CD1c-positive myeloid dendritic cell (primary cell): Measurements from ENCODE around the gene VSTM4.

Source experiments
- DNase-seq: peaks from one replicate; pipeline ENCODE4 v3.0.0-alpha.2; 2016; ENCODE audit errors: extremely low spot score

VSTM4 gene

DNA sequence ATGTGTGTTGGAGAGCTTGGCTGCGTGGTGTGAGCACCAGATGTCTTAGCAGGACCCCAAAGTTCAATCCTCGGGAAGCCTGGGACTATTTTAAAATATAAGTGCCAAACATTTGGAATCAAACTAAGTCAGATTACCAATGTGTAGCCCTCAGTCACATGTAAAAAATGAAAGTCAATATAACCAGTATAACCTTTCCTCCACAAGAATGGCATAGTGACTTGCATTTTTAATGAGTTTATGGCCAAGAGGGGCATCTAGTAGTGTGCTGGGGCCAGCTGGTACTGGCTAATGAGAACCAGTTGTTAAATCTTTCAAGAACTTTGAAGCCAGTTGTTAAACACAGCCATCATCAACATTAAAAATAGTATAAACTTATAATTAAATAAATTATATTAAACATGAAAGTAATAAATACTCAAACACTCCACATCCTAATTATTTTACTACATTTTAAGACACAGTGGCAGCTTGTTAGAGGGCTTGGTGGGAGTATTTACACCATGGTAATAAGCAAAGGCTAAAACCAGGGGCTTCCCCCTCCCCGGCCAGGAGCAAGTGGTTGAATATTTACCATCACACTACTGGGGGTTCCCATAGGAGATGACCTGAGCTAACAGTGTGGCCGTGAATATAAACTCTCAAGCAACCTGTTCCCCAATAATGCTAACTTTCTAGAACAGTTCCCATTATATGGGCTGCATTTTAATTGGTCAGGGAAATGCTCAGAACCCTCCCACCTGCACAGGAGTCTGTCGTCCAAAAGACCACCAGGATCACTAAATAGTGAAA is 26.4 kb upstream of the VSTM4 start:
- no peak for DNase-seq

DNA sequence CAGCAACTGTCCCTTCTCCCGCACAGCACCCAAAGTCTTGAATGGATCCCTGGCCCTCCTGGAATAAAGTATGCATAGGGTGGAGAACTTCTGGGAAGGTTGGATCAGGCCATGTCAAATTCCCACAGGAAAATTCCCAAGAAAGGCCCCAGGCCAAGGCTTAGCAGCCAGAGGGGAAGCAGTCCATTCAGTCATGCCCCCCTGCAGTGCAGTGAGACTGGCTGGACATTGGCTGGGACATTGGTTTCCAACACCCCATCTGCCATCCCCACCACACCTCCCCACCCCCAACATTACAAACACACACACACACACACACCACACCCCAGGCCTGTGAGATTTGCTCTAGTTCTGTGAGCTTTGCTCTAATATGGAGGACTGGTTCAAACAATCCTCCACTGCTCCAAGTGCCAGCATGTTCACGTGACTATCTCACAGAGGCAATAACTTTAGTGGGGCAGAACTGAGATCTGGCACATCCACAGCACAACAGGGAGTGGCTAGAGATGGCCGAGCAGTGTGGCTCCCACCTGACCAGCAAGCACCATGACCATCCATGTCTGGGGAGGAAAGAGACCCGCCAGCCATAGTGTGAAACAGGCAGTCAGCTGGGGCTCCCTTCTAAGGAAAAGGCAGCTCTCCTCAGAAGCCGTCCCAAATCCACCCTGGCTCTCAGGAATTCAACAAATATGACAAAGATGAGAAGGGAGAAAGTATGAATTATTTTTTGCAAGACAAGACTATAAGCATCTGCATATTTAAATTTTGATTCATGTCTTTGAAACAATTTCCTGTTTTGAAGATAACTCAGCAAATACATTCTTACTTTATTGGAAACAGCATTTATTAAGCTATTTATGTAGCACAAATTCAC is 25.2 kb upstream of the VSTM4 start:
- DNase-seq, result no peak

DNA sequence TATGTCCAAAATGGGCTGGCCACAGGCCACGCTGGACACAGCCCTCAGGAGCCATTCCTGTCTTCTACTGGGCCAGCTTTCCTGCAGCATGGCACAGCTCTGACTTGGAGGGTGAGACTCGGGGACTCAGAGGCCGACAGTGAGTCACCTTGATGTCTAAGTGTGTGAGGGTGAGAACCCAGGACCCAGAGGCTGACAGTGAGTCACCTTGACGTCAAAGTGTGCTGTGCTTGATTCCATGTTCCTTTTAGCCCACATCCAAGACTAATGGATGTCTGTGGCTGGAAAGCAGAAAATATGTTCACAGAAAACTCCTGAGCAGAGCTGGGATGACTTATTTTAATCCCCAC is 24.5 kb upstream of the VSTM4 start:
- peak; percentile 10 for DNase-seq

DNA sequence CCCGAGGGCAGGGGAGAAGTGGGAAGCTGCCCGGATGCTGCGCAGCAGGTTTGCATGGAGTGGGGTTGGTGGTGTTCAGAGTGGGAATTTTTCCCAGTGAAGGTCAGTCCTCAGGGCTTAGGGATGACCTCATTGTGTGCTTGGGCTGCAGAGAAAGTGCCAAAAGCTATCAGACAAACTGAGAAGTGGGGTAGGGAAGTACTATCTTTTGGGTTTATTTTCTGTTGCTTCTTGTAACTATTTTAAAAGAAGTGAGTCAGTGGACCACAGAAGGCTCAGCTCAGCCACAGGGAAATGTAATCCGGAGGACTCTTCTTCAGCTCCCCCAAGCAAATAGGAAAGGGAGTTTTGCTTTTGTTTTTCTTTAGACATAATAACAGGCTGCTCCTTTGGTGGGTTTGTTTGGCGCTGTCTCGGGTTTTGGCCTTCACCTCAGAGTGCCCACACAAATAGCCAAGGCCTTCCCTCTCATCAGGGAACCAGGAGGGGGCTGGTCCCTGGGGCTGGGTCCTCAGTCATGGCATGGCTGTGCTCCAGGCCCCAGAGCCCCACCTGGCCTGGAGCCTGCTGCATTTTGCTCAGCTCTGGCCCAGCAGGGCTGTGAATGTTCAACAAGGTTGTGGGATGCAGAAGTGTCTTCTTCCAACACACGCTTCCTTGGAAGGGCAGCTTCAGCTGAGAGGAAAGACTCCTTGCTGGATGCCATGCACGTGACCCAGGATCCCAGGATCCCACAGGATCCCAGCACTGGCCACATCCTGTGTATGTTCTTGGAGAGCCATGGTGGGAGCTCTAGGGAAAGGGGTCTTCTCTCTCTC is 23.9 kb upstream of the VSTM4 start:
- DNase-seq, result peak; percentile 50

DNA sequence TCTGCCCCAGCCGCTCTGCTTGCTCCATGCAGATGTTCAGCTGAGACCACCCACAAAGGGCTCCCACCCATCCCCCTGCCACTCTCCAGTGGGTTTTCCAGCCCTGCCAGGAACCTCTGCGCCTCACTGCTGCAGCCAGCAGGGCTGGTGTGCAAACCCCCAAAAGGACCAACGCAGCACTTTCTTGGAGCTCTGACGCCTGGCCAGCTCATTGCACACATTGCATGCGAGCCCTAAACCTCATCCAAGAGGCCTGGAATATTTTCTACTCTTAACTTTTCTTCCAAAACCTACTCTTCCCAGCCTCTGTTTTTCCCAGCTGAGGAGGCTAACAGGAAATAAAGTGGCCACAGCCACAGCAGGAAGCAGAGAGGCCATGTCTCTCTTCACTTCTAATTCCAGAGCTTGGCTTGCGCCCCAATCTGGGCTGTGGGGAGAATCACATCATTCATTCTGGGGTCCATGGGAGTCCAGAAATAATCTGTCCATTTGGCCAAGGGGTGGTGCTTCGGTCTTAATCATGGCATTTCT is 23.1 kb upstream of the VSTM4 start:
- DNase-seq, result no peak

DNA sequence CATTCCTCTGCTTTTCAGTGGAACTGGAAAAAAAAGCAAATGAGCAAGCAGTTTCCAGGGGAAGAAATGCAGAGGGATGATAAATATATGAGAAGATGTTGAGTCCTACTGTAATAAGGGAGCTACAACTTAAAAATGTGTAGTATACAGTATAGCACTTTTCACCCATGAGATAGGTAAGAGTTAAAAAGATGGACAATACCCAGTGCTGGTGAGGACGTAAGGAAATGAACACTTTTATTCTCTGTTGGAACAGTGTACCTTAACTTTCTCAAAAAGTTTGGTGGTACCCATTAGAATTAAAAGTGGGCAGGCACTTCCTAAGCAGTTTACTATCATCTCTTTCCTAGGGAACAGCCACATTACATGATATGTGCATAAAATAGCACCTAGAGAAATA is 21.2 kb upstream of the VSTM4 start:
- DNase-seq, result no peak

DNA sequence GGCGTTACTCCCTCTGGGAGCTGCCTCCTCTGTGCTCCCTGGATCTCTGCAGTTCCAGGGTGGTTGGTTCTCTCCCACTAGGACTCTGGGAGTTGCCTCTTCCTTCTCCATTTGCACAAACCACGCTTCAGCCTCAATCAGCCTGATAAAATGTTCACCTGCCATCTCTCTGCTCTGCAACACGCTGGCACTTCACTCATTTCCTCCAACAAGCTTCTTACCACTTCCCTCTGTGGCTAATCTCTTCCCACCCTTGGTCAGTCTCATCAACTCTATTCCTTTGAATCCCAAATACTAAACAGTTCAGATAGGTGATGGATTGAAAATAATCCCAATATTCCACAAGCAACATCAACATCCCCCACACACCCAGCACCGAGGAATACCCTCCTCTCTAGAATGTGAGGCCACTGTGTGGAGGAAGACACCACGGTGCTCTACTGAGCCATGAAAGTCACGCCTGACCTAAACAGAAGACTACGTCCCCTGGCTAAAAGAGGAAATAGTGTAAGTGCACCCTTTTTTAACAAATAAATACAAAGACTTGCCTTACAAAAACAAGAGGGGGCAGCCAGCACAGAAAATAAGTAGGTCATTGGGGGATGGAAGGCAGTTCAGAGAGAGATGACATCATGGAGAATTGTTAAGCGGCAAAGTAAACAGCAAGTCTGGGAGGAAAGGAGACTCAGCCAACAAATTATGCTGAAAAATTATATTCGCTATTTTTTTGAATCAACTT is 20.4 kb upstream of the VSTM4 start:
- DNase-seq, result peak; percentile 8

DNA sequence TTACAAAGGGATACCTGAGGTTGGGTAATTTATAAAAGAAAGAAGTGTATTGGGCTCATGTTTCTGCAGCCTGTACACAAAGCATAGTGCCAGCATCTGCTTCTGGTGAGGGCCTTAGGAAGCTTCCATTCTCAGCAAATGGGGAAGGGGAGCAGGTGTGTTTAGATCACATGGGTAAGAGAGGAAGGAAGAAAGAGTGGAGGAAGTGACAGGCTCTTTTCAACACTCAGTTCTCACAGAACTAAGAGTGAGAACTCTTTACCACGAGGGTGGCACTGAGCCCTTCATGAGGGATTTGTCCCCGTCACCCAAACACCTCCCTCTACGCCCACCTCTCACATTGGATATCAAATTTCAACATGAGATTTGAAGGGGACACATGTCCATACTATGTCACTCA is 19.0 kb upstream of the VSTM4 start:
- no peak for DNase-seq

DNA sequence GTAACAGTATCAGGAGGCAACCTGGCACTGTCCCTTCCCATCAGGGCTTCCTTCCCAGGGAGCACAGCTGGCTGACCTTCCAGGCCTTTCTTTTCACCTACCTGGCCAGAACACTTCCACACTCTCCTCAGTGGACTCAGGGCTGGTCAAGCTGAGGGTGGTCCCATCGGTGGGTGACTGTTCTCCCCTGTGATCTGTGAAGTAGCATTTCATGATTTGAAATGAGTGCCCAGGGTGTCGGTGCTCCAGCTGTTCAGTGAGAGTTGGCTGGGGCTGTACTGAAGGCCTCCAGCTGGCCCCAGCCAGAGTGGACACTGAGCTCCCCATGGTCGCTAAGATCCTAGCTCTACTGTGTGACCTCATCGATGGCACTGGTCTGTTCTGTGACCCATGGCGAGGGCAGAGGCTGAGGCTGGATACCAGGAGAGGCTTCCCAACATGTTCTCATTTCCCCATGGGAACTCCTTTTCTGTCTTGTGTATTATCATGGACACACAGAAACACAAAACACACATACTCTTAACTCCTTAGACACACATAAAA is 18.5 kb upstream of the VSTM4 start, which contains the start of gene FAM170B:
Gene FAM170B (minus strand): TSS at position 316 of the 543 bp plus-strand sequence. CDS start 103 bp downstream, at position 213.
- no peak for DNase-seq

DNA sequence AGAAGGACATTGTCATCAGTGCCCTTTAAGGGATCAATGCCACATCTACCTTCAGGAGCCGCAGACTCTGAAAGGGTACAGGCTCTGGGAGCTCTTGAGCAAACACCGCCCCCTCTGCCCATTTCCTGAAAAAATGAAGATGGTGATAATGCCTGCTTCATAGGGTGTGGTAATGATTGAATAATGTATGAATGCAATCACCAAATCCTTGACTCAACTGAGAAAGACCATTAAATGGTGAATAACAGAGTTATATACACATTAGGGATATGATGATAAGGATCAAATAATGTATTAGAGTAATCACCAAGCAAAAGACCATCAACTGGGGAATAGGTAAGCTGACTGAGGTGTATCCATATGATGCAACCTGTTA is 17.0 kb upstream of the VSTM4 start:
- no peak for DNase-seq

DNA sequence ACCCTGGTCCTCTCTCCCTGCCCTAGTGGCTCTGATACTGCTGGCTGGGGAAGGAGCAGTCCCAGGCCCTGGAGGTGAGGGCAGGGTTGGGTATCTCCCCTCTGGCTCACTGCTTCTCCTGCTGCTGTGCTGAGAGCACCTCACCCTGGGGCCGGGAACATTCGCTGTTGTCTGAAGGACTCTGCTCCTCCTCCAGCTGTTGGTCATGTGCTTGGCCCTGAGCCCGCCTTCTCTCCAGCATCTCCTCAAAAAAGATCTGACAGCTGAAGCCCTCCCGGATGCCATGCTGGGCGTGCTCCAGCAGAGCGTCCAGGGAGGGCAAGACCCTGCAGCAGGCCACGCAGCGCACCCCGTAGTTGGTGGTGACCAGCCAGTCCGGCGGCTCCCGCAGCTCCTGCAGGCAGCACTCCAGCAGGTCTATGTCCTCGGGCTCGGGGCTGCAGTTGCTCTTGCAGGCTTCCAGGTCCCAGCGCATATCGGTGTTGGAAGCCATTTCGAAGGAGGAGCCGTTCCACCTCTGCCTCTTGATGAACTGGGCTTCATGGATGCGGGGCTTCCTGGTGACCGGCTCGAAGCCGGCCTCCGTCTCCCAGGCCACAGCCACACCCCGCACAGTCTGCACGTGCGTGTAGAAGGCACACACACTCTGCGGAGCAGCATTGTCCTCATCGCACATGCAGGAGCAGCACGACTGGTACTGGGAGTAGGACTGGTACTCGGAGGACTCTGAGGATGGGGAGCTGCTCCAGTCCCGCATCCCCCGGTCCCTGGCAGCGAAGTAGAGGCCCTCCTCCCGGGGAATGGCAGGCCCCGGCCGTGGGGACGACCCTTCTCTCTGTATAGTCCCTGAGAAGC is 16.4 kb upstream of the VSTM4 start:
- no peak for DNase-seq

DNA sequence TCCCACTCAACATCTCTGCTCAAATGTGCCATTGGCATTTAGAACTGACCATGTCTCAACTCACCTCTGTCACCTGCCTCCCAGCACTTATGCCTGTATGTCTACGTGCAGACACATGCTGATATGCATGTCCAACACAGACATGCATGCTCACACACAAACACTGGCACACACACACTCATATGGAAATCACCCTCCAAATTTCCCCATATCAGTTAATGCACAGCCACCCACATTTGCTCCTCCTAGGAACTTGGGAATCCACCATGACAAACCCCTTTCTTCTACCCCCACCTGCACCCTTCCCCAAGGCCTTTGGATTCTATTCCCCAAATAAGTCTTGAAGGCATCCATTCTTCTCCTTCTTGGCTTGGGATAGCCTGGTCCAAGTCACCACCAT is 14.1 kb upstream of the VSTM4 start:
- no peak for DNase-seq

DNA sequence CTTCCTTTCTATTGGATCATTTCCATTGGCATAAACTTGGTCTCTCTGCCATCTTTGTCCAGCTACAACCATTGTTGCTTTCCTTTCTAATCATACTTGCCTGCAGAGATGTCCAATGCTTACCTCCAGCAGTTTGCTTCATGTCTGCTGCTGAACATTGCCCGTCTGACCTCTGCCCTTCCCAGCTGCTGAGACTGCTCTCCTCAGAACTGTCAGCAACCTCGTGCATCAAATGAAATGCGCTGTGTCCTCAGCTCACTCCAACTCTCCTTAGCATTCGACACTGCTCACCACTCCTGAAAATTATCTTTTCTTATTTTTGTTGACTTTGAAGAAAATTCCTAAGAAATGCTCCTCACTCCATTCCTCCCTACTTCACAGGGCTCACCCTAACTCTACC is 13.5 kb upstream of the VSTM4 start:
- DNase-seq, result no peak

DNA sequence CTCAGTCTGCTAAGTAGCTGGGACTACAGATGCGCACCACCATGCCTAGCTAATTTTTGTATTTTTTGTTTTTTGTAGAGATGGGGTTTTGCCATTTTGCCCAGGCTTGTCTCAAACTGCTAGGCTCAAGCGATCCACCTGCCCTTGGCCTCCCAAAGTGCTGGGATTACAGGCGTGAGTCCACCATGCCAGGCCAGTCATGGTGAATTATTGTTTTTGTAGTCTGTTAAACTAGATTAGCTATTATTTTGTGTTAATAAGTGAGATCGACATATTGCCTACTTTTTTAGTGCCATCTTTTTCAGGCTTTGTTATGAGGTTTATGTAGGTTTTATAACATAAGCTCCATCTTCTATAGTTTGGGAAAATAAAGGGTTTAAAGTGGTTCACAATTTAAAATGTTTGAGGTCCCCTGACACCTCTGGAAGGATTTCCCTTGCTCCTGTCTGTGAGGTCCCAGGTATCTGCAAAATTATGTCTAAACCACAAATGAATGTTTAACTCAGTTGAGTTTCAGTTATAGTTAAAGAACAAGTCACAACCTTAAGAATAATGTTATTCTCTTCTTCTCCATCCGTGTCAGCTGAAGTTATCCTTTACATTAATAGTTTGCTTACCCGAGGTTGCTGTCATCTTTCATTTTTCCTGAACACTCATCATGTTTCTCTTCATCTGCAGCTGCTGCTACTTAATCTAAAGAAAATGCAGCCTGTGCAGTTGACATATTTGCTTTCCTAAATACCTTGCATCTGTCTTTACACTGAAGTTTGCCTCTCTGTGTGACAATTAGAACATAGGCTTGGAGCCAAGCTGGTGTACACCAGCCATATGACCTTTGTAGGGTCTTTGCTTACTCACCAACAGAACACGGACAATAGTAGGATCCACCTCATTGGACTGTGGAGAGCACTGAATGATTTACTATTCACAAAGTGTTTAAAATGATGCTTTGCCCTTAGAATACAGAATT is 8.9 kb upstream of the VSTM4 start:
- no peak for DNase-seq

DNA sequence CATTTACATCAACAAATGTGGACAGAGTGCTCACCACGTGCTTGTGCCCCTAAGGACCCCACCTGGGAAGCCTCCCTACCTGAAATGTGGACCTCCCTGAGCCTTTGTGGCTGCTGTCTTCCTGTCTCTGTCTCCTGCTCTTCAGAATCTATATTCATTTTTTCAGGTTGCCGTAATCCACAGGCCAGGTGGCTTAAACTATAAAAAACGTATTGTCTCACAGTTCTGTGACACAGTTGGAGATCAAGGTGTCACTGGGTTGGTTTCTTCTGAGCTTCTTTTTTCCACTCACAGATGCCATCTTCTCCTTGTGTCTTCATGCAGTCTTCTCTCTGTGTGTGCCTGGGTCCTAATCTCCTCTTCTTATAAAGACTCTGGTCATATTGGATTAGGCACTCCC is 5.6 kb upstream of the VSTM4 start:
- DNase-seq, result no peak

DNA sequence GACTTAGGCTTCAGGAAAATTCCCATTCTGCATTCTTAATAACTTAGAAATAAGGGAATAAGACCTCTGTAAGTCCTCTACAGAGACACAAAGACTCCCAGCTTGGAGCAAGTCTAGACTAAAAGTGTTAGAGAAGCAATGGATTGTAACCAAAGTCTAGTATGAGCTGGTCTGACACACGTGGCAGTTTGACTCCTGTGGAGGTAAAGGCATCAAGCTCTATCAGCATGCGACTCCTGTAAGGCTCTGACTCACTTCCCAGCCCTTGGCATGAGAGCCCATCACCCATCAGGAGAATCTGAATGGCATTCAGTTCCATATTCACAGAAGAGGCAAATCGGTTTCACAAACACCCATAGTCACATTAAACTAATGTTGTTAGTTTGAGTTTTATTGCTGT is 4.4 kb upstream of the VSTM4 start:
- DNase-seq, result no peak

DNA sequence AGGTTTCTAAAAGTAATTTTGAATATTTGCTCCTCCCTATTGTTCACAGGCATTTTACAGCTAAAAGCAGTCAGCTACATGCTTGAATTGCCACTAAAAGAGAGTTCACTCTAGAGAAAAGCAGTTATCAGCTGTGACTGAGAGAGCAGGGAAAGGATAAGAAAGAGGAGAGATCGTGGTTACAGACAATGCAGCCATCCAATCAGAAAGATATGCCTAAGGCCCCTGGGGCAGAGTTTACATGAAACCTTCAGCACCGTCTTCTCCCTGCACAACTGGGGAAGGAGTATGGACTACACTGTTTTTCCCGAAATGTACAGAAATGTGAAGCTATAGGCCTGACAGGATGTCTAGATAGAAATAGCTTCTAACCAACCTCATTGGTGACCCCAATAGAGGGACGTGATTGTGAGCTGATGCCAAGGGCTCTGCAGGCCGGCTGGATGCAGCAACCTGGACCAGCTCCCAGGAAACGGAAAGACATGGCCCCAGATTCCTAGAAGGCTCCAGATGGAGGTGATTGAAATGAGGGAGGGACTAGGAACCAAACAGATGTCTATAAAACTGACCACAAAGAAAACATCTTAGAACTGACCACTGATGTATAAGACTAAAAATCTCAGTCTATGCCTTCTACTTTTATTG is 3.2 kb upstream of the VSTM4 start:
- no peak for DNase-seq

DNA sequence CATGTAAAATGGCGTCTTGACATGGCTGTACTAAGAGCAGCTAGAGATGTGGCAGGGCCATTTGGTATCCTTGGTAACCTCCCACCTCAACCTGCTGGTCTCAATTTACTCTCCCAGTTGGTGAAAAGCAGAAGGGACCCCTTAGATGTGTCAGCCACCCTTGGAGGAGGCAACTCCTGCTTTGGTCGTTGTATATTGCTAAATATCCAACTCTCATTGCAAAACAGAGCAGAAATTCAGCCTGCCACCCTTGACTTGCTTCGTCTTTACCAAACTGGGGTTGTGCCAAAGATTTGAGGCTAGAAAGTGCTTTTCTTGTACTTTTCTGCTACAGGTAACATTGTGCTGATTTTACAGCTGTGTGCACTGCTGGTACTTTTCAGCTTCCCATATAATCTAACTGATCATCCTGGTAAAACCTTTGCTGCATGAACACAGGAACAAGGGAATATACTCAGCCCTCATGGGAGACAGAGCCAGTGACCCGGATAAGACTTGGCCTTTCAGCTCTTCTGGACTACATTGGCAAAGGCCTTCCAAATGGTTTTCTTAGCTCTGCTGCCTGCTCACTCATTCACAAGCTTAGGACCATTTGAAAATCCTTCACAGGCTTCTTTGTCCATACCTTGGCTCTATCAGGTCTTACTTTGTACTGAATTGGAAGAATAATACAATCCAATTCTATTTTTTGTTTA is 2.2 kb upstream of the VSTM4 start:
- DNase-seq, result no peak
